ENCODE measurements around the gene MBD6. TPM values are rescaled to one million over a fixed set of nuclear protein-coding genes. Genes with fewer than 3 reads are reported as not detected.

The MBD6 gene
- total RNA-seq, 1 donor from 2014 or later: 33.1 TPM

GRCh38 chr12:57518176-57518919, 4.3 kb upstream of the MBD6 start:
- TF ChIP-seq CTCF (IDR thresholded peaks at IDR 0.05; ENCODE audit: borderline replicate concordance): no peak
- H3K4me3 ChIP-seq: peak overlapping the region; percentile 93
- DNase-seq: no peak
- no peaks in the 10 kb centered on the region for H3K27me3 ChIP-seq (ENCODE audit: low read depth)
- intact Hi-C loops (cut with micrococcal nuclease): no loop called here
- peaks cover 48% of the 10 kb centered on the region for H3K36me3 ChIP-seq
- H3K27ac ChIP-seq (replicated peaks): peak overlapping the region; percentile 100
- H3K4me1 ChIP-seq: peaks cover 66% of the 10 kb centered on the region
- H3K9me3 ChIP-seq (replicated peaks): no peaks in the 10 kb centered on the region

- DNase-seq: no peak
- intact Hi-C loops (cut with micrococcal nuclease): no loop called here
- Histone ChIP-seq H3K27me3 (ENCODE audit: low read depth) (no peaks in the 10 kb centered on the region), H3K9me3 (replicated peaks) (no peaks in the 10 kb centered on the region), H3K36me3 (peaks cover 40% of the 10 kb centered on the region), H3K4me1 (peaks cover 74% of the 10 kb centered on the region), H3K4me3 (peak overlapping the region; percentile 93), H3K27ac (replicated peaks) (peak overlapping the region; percentile 100)
- no peak for TF ChIP-seq CTCF (IDR thresholded peaks at IDR 0.05; ENCODE audit: borderline replicate concordance)
Observed at GRCh38 chr12:57518920-57519795, 3.5 kb upstream of the MBD6 start.

- H3K4me3 ChIP-seq: peak overlapping the region; percentile 93
- intact Hi-C loops (cut with micrococcal nuclease): no loop called here
- H3K4me1 ChIP-seq: peaks cover 76% of the 10 kb centered on the region
- no peaks in the 10 kb centered on the region for H3K27me3 ChIP-seq (ENCODE audit: low read depth)
- TF ChIP-seq CTCF (IDR thresholded peaks at IDR 0.05; ENCODE audit: borderline replicate concordance): no peak
- H3K27ac ChIP-seq (replicated peaks): peak overlapping the region; percentile 100
- no peaks in the 10 kb centered on the region for H3K9me3 ChIP-seq (replicated peaks)
- H3K36me3 ChIP-seq: peaks cover 40% of the 10 kb centered on the region
- no peak for DNase-seq
Observed at GRCh38 chr12:57519796-57520052, 2.9 kb upstream of the MBD6 start.

- peaks cover 40% of the 10 kb centered on the region for H3K36me3 ChIP-seq
- H3K4me1 ChIP-seq: peaks cover 77% of the 10 kb centered on the region
- H3K4me3 ChIP-seq: peak within 1 kb of the TSS; percentile 93
- H3K9me3 ChIP-seq (replicated peaks): no peaks in the 10 kb centered on the region
- peak within 1 kb of the TSS; percentile 100 for H3K27ac ChIP-seq (replicated peaks)
- TF ChIP-seq CTCF (IDR thresholded peaks at IDR 0.05; ENCODE audit: borderline replicate concordance): no peak
- intact Hi-C loops (cut with micrococcal nuclease): no loop called here
- peak; percentile 100 for DNase-seq
- H3K27me3 ChIP-seq (ENCODE audit: low read depth): no peaks in the 10 kb centered on the region
Observed at GRCh38 chr12:57520053-57520818, 2.4 kb upstream of the MBD6 start, which contains the start of gene DDIT3. TSS of gene DDIT3 (minus strand) at chr12:57520514. CDS start at chr12:57517406, 3,108 bp downstream.

- DNase-seq: peak; percentile 38
- Histone ChIP-seq H3K4me3 (peak overlapping the region; percentile 93), H3K27ac (replicated peaks) (peak overlapping the region; percentile 100), H3K36me3 (peaks cover 38% of the 10 kb centered on the region), H3K4me1 (peaks cover 77% of the 10 kb centered on the region), H3K27me3 (ENCODE audit: low read depth) (no peaks in the 10 kb centered on the region), H3K9me3 (replicated peaks) (no peaks in the 10 kb centered on the region)
- TF ChIP-seq CTCF (IDR thresholded peaks at IDR 0.05; ENCODE audit: borderline replicate concordance): no peak
- intact Hi-C loops (cut with micrococcal nuclease): no loop called here
Observed at GRCh38 chr12:57521525-57522010, 1.1 kb upstream of the MBD6 start.

Measured in left ventricle myocardium inferior (tissue), 1 donor.